ENCODE results near the gene KIF3A.
A peak's percentile ranks its signal among the peaks of the same experiment; 100 is the strongest.

Gene KIF3A

GRCh38 chr5:132736853-132737833 lies at the start of gene KIF3A:
KIF3A (minus strand) TSS chr5:132737546; CDS start chr5:132737419, 127 bp downstream.
- peak; percentile 97 for DNase-seq (ENCODE audit: low spot score)

DNA sequence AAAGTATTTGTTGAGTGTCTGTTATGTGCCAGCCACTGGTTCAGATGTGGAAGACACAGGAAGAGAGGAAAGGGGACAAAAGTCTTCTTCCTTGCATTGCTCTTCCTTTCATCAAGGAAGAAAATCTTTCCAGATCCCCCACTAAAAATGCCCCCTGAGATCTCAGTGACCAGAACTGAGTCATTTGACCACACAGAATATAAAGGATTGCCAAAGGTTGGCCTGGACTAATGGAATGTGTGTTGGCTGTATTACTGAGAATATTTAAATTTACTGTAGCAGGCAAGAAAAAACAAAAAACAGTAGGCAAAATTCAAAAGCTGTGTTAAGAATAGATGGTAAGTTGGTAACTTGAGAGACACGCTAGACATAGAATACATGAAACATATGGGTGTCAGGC lies 49.7 kb upstream of the KIF3A start:
- no peak for DNase-seq (ENCODE audit: low spot score)

DNA sequence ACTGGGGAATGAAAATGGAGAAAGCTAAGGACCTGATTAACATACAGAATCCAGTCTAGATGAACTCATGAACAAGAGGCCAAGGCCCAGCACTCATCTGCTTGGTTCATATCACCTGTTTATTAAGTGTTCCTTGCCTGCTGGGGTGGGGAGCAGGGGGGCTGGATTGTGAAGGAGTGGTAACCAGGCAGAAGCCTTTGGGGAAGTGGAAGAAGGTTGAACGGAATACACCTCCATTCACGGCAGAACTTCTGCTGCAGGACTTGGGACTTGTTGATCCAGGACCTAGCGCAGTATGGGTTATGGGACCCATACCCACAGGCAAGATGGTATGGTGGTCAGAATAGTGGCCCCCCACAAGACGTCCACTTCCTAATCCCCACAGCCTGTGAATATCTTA lies 48.5 kb upstream of the KIF3A start:
- no peak for DNase-seq (ENCODE audit: low spot score)

DNA sequence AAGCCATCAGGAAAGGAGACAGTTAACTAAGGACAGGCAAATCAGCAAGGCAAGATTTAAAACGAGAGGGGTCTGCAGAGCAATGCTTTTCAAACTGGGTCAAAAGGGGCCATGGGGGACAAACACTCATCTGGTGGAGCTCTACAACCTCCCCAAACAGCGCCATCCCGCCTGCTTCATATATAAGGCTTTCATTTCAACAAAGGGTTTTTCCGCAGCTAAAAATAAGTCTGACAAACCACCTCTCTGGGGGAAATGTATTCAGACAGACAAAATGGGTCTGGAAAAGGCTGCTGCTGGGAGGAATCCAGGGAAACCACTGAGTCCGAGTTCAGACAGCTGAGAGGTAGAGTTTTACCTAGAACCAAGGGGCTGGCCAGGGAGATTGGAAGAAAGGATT lies 48.0 kb upstream of the KIF3A start:
- no peak for DNase-seq (ENCODE audit: low spot score)

GRCh38 chr5:132782101-132782500 lies 44.8 kb upstream of the KIF3A start:
- no peak for DNase-seq (ENCODE audit: low spot score)

- no peak for DNase-seq (ENCODE audit: low spot score)
Measured at GRCh38 chr5:132781029-132781428, 43.7 kb upstream of the KIF3A start.

DNA sequence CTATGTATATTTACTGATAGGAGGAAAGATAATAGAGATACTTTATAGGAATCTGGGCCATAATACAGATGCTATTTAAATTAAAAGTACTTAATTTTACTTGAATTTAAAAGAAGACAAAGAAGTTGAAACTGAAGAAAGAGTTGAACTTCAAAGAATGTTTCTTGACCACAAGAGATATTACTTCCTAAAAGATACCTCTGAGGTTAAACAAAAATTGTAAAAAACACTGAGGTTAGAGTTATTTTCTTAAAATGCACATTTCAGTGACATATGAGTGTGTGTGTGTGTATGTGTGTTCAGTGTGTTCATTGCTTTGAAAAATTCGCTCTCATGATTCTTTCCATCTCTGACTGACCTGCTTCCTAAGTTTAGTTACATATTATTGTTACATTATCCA lies 43.2 kb upstream of the KIF3A start:
- DNase-seq (ENCODE audit: low spot score): no peak

GRCh38 chr5:132779961-132780360 lies 42.6 kb upstream of the KIF3A start:
- DNase-seq (ENCODE audit: low spot score): no peak

- no peak for DNase-seq (ENCODE audit: low spot score)
Measured at GRCh38 chr5:132778856-132779255, 41.5 kb upstream of the KIF3A start.

GRCh38 chr5:132778129-132778528 lies 40.8 kb upstream of the KIF3A start:
- no peak for DNase-seq (ENCODE audit: low spot score)

DNA sequence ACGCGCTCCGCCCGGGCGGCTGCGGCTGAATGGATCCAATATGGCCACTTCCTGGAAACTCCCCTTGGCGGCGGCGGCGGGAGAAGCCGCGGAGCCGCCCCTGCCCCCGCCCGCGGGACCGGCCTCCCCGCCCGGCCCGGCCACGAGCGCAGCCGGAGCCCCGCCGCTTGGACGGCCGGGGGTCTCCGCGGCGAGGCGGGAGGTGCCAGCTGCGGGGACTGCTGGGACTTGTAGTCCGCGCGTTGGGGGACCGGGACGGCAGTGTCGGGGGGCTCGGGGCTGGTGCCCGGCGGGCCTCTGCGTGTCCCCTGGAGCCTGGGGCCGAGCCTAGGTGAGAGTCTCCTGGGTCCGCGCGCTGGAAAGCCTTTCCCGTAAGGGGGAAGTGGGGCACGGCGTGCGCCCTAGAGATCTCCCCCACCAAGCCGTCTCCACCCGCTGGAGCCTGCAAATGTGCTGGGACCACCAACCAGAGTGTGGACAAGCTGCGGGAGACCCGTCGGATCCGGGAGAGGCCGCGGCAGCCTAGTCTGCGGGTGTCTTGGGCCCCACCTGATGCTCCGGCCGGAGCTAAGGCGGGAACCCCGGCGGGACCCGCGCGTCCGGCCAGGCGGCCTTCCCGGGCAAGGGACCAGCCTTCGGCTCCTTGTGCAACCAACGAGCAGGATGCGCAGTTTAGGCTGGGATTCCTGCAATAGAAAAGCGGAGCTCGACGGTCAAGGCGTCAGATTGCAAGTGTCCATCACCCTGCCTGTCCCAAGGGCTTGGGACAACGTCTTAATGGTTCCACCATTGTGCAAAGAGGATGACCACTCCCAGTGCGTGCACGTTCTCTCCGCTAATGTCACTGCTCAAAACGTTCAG lies 40.1 kb upstream of the KIF3A start, which contains the start of gene SEPTIN8:
Gene SEPTIN8 (minus strand): TSS at position 31 of the 861 bp plus-strand sequence. CDS start 102 bp downstream, outside the sequence.
- DNase-seq (ENCODE audit: low spot score): peak; percentile 40

DNA sequence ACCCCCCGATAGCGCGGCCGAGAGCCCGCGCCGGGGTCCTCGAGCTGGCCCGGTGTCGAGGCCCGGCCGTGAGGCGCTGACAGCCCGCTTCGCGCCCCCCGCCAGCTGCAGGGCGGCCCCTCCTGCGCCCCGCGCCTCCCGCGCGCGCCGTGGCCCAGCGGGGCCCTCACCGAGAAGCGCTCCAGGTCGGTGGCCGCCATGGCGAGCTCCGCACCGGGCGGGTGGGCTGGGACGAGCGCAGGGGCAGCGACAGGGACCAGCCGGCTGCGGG lies 39.5 kb upstream of the KIF3A start:
- no peak for DNase-seq (ENCODE audit: low spot score)

DNA sequence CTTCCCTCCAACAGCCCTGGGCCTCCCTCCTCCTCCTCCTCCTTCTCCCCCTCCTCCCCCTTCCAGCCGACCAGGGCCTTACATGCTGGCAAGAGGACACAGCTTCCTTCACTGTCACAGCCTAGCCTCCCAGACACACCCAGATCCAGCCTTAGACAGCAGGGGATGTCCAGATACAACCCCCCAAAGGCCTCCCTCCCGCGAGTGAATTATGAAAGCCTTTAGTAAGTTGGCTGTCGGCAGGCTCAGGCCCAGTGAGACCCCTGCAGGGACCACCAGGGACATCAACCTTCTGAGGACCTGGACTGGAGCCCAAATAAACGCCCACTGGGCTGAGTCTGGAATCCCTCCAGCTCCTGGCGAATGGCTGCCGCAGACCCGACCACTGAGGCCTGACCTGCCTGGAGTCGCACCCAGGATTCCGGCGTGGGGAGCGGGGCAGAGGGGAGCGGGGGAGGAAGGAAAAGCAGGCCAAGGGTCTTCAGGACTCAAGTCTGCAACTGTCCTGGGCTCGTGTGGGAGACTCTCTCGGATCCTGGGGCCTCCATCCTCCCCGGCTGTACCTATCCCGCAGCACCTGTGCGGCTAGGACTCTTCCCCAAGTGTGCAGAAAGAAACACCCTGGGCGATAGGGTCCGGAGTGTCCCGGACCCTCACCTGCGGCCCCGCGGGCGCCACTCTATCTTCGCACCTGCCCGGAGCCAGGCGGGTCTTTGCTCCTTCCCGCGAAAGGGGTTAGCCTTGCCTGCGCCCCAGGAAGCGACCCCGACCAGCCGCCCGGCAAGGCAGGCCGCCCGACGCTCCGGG lies 39.0 kb upstream of the KIF3A start:
- peak; percentile 42 for DNase-seq (ENCODE audit: low spot score)

DNA sequence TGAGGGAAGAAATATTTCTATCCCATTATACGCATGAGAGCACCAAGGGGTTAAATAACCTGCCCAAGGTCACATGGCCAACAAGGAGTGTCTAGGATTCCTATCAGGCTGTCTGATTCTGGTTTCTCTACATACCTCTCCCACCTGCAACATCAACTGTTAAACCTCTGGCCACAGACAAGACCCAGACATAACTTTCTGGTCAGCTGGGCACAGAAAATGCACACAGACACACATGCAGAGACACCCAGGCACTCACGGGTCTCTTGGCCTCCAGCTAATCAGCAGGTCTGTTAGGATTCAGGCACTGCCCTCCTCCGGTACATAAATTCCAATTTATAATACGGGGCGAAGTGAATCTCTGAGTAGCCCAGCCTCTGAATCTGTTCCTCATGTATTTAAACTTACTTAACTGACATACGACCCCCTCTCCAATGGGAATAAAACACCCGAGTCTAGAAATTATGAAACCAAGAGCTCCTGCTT lies 38.2 kb upstream of the KIF3A start:
- DNase-seq (ENCODE audit: low spot score): peak; percentile 44

DNA sequence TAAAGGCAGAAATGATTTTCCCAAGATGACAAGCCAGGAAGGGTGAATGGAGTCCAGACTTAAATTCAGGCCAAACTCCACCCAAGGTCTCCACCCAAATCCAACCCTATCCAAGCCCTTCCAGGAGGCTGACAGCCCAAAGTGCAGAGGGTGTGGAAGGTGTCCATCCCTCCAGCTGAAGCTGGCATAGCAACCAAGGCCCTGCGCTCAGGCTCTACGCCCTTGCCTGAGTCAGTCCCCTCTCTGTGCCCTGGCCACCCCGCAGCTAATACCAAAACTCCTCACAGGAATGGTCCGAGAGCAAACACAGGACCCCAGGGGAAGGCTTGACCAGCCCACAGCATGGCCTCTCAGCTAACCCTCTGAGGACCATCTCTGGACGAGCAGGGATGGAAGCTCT lies 37.5 kb upstream of the KIF3A start:
- DNase-seq (ENCODE audit: low spot score): no peak

- no peak for DNase-seq (ENCODE audit: low spot score)
Measured at GRCh38 chr5:132774406-132774805, 37.1 kb upstream of the KIF3A start.

GRCh38 chr5:132773601-132774355 lies 36.4 kb upstream of the KIF3A start:
- no peak for DNase-seq (ENCODE audit: low spot score)

GRCh38 chr5:132773114-132773513 lies 35.8 kb upstream of the KIF3A start:
- DNase-seq (ENCODE audit: low spot score): no peak

DNA sequence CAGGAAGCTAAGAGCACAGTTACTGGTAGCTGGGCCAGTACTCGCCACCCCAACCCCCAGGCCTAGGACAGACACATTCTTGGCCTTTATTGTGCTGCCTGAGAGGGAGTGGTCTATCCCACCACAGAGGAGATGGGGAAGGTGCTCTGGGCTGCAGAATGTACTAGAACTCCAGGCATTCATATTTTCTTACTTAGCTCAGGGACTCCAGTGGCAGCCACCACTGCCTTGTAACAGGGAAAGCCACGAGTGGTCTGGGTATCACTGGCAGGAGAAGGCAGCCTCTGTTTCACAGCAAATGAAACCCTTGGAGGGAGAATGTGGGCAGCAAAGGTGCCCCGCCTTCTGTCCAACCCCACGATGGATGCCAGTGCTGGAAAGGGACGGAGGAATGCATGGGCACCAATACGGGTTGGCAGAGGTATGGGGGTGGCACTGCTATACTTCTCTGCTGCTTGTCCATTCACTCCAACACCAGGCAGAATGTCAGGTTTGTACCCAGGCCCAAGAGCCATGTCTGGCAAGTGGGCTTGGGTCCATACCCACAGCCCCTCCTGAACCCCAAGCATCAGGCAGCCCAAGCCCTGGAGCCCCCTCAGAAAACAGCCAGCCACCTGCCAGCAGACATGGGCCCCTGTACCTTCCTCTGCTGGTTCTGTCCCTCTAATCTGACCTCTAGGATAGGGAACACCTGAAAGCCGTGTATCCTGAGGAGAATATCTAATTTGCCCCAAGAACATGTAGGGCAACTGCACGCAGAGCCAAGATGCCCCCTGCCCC lies 35.1 kb upstream of the KIF3A start:
- no peak for DNase-seq (ENCODE audit: low spot score)

- peak; percentile 28 for DNase-seq (ENCODE audit: low spot score)
Measured at GRCh38 chr5:132771503-132771998, 34.2 kb upstream of the KIF3A start.
